Spleen (tissue), 7 donors: ENCODE results near the gene EHMT1.

ENCODE experiments used
- CTCF ChIP-seq, 11 experiments: fragments of 200-600 bp in 7 of 11; fragments of 450-650 bp in 4 of 11; sonication (generic) in 4 of 11; IDR thresholded peaks in 8 of 11; conservative IDR thresholded peaks in 3 of 11; 1 replicate in 7 of 11; 2 replicates in 4 of 11; pipeline versions ENCODE4 v1.4.0 to v1.8.0; 2016 to 2021; ENCODE audit warnings: antibody characterized with exemption in 11 of 11, inconsistent platforms in 4 of 11, mild to moderate bottlenecking in 1 of 11
- POLR2A ChIP-seq, 3 donors: fragments of 450-650 bp; IDR thresholded peaks; one replicate each; pipeline ENCODE4 v1.5.1; 2017; ENCODE audit warnings: antibody characterized with exemption in 3 of 3, mild to moderate bottlenecking in 1 of 3
- POLR2AphosphoS5 ChIP-seq, 3 donors: sonication (generic); formaldehyde crosslinking; IDR thresholded peaks; one replicate each; pipeline ENCODE4 v1.5.1; 2017; ENCODE audit warnings: antibody characterized with exemption in 3 of 3
- donor health status: DM: no; HTN: no; CAD: no; lungs with moderate emphysema.
- donor health status: DM: no; HTN: no; CAD: no.
- donor health status: DM: no; HTN: no; CAD: no.

GRCh38 chr9:137671721-137672120, 52.9 kb downstream of the EHMT1 start:
- no peak for TF ChIP-seq CTCF (IDR thresholded peaks at IDR 0.05 in 8 of 11, conservative IDR thresholded peaks at IDR 0.05 in 3 of 11)
- no peak for TF ChIP-seq POLR2A (IDR thresholded peaks at IDR 0.05)
- no peak for TF ChIP-seq POLR2AphosphoS5 (IDR thresholded peaks at IDR 0.05)
